Hepatocyte (in vitro differentiated cells): ENCODE results near the gene AIFM1. TPM values are rescaled to one million over a fixed set of nuclear protein-coding genes. Genes with fewer than 3 reads are reported as not detected.

Experiments
- DNase-seq: peaks from one replicate; pipeline ENCODE4 v3.0.0-alpha.2; 2016; ENCODE audit warnings: low spot score
- H2AFZ ChIP-seq: fragments of 200-600 bp; sonication (generic); 2 replicates; pipeline ENCODE4 v1.6.0; 2016; ENCODE audit warnings: antibody characterized with exemption, mild to moderate bottlenecking
- H3K27ac ChIP-seq: fragments of 200-600 bp; sonication (generic); 2 replicates; pipeline ENCODE4 v1.5.1; 2016; ENCODE audit warnings: mild to moderate bottlenecking
- H3K27me3 ChIP-seq: fragments of 200-600 bp; sonication (generic); 2 replicates; pipeline ENCODE4 v1.6.1; 2016
- H3K36me3 ChIP-seq: fragments of 200-600 bp; sonication (generic); replicated peaks from 2 replicates; pipeline ENCODE4 v1.5.1; 2016; ENCODE audit warnings: low read depth; ENCODE audit not compliant: insufficient read depth
- H3K4me1 ChIP-seq: fragments of 200-600 bp; sonication (generic); 2 replicates; pipeline ENCODE4 v1.5.1; 2016; ENCODE audit warnings: mild to moderate bottlenecking, moderate library complexity; ENCODE audit not compliant: insufficient read depth
- H3K4me2 ChIP-seq: fragments of 200-600 bp; sonication (generic); 2 replicates; pipeline ENCODE4 v1.6.0; 2016
- H3K4me3 ChIP-seq: fragments of 200-600 bp; sonication (generic); 2 replicates; pipeline ENCODE4 v1.5.1; 2016; ENCODE audit warnings: mild to moderate bottlenecking
- H3K79me2 ChIP-seq: fragments of 200-600 bp; sonication (generic); 2 replicates; pipeline ENCODE4 v1.6.0; 2017; ENCODE audit warnings: mild to moderate bottlenecking
- H3K9me2 ChIP-seq: fragments of 200-600 bp; sonication (generic); replicated peaks from 2 replicates; pipeline ENCODE4 v1.6.0; 2017; ENCODE audit warnings: mild to moderate bottlenecking; ENCODE audit not compliant: insufficient read depth
- H3K9me3 ChIP-seq: fragments of 200-600 bp; sonication (generic); 2 replicates; pipeline ENCODE4 v1.5.1; 2016; ENCODE audit warnings: low read depth, mild to moderate bottlenecking
- H4K20me1 ChIP-seq: fragments of 200-600 bp; sonication (generic); 2 replicates; pipeline ENCODE4 v1.6.0; 2016; ENCODE audit warnings: mild to moderate bottlenecking; ENCODE audit not compliant: insufficient read depth, poor library complexity, severe bottlenecking
- EZH2 ChIP-seq: fragments of 200-600 bp; sonication (generic); IDR thresholded peaks from 2 replicates; pipeline ENCODE4 v1.6.1; 2016; ENCODE audit warnings: antibody characterized with exemption, mild to moderate bottlenecking, borderline replicate concordance
- EZH2phosphoT487 ChIP-seq: fragments of 200-600 bp; sonication (generic); IDR thresholded peaks from one replicate; pipeline ENCODE4 v1.6.1; 2018; ENCODE audit warnings: antibody characterized with exemption, mild to moderate bottlenecking, low read depth, moderate library complexity; ENCODE audit not compliant: unreplicated experiment, severe bottlenecking
- WGBS: methylation state at CpG from one replicate; pipeline ENCODE4 v1.1.6; 2016; ENCODE audit warnings: low lambda C conversion rate; ENCODE audit errors: missing lambda C conversion rate; 5-methylcytosine and 5-hydroxymethylcytosine counted together
- polyA plus RNA-seq: library from polyadenylated mRNA; unstranded; fragments of >200 nt; fragmentation: Nextera tagmentation; extraction: Ambion mirVana; gene quantifications from 2 replicates; pipeline ENCODE4 v1.2.1, GENCODE V29; 2016
- total RNA-seq: library from RNA; depleted of rRNA; stranded (reverse); fragments of >200 nt; gene quantifications from 2 replicates; pipeline ENCODE4 v1.2.3, GENCODE V29; 2014
- TF ChIP-seq, protein P1 (sequence below): fragments of 200-600 bp; sonication (generic); IDR thresholded peaks from 2 replicates; pipeline ENCODE4 v1.5.1; 2016; ENCODE audit warnings: antibody characterized with exemption, mild to moderate bottlenecking; ENCODE audit not compliant: poor library complexity

The AIFM1 gene
- 54.9 and 60.0 TPM in 2 replicates for total RNA-seq
- 65.2 and 70.8 TPM in 2 replicates for polyA plus RNA-seq

DNA sequence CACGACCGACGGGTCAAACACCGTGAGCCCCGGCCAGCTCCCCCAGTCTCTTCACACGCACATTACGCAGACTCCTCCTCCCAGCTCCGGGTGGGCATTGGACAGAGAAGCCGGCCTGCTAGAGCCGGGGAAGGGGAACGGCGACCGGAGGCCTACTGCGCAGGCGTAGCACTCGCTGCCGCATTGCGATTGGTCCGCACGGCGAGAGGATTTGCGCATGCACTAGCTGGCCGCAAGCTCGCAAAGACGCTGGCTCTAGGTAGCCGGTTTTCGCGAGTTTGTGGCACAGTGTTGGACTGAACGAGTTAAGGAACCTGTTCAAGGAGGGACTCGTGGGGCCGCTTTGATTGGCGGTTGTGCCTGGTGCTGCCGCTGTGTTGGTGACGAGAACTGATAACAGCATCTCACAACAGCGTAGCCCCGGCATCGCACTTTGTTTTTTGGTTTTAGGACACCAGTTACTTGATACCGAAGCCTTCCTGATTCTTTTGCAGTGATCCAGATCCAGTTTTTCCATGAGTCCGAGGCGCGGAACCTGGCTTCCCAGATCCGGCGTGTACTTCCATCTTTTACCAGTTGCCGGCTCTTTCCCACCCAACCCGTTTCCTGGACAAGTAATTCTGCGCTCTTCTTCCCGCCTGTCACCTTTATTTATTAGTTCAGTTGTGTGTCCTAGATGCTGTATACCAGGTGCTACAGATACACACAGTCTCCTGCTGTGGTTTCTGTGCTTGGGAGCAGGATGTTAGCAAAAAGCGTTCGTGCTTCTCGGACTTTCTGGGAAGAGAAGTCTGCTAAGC is at the start of gene AIFM1:
Gene AIFM1, minus strand, starts transcription at position 139 of the 800 bp plus-strand sequence. CDS start 185 bp downstream, outside the sequence.
- peaks cover 8% of the 10 kb centered on the region for H3K4me1 ChIP-seq
- TF ChIP-seq EZH2 (no peak), EZH2phosphoT487 (no peak)
- TF ChIP-seq, protein P1, sequence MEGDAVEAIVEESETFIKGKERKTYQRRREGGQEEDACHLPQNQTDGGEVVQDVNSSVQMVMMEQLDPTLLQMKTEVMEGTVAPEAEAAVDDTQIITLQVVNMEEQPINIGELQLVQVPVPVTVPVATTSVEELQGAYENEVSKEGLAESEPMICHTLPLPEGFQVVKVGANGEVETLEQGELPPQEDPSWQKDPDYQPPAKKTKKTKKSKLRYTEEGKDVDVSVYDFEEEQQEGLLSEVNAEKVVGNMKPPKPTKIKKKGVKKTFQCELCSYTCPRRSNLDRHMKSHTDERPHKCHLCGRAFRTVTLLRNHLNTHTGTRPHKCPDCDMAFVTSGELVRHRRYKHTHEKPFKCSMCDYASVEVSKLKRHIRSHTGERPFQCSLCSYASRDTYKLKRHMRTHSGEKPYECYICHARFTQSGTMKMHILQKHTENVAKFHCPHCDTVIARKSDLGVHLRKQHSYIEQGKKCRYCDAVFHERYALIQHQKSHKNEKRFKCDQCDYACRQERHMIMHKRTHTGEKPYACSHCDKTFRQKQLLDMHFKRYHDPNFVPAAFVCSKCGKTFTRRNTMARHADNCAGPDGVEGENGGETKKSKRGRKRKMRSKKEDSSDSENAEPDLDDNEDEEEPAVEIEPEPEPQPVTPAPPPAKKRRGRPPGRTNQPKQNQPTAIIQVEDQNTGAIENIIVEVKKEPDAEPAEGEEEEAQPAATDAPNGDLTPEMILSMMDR: no peak
- no peaks in the 10 kb centered on the region for H3K27me3 ChIP-seq
- peak within 1 kb of the TSS; percentile 57 for H2AFZ ChIP-seq
- peak within 1 kb of the TSS; percentile 47 for H3K4me3 ChIP-seq
- H3K9me3 ChIP-seq: no peaks in the 10 kb centered on the region
- DNase-seq: peak; percentile 94
- peak within 1 kb of the TSS; percentile 96 for H3K27ac ChIP-seq
- WGBS: 43% methylated on average over 50 of the region's 50 CpGs
- peak within 1 kb of the TSS; percentile 82 for H3K4me2 ChIP-seq
- H4K20me1 ChIP-seq: no peaks in the 10 kb centered on the region
- H3K79me2 ChIP-seq: peaks cover 29% of the 10 kb centered on the region
- no peaks in the 10 kb centered on the region for H3K36me3 ChIP-seq
- no peaks in the 10 kb centered on the region for H3K9me2 ChIP-seq

DNA sequence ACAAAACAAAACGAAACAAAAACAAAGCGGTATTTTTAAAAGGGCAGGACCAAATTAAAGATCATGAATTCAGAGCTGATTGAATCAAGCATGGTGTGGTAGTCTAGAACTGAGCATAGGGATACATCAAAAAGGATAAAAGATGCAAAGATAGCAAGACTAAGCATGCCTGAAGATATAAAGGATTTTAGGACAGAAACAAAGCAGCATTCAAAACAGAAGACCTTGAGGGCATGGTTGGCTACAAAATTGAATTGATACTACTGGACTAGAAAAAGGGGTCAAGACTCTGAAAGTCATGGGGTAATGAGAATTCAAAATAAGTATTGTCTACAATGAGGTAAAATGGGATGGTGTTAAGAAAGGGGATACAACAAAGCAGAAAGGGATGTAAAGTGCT is 47.7 kb upstream of the AIFM1 start:
- Histone ChIP-seq H3K79me2 (no peaks in the 10 kb centered on the region), H3K27ac (no peak overlapping the region), H3K4me2 (no peak overlapping the region), H3K27me3 (no peaks in the 10 kb centered on the region), H3K9me2 (no peaks in the 10 kb centered on the region), H3K4me1 (no peaks in the 10 kb centered on the region), H4K20me1 (no peaks in the 10 kb centered on the region), H2AFZ (no peak overlapping the region), H3K4me3 (no peak overlapping the region), H3K36me3 (no peaks in the 10 kb centered on the region), H3K9me3 (no peaks in the 10 kb centered on the region)
- TF ChIP-seq EZH2 (no peak), EZH2phosphoT487 (no peak)
- TF ChIP-seq, protein P1: no peak
- no peak for DNase-seq
- WGBS: 80% methylated on average over 2 of the region's 2 CpGs

DNA sequence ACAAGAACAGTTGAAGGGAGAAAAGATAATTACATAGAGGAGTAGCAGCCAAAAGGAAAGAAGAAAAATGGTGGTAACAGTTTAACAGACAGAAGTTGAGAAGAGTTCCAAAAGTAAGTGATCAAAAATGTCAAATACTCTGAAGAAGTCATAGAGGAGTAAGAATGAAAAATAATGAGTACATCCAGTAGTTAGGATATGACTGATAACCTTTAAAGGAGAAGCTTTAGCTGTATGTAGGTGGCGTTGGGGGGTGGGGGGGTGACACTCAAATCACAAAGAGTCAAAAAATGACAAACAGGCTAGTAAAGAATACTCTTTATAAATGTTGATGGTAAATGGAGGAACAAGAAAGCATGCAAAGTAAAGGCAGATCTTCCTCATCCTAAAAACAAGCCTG is 46.7 kb upstream of the AIFM1 start:
- no peak overlapping the region for H3K4me2 ChIP-seq
- H3K27me3 ChIP-seq: no peaks in the 10 kb centered on the region
- H3K79me2 ChIP-seq: no peaks in the 10 kb centered on the region
- no peak for DNase-seq
- H3K4me3 ChIP-seq: no peak overlapping the region
- 60% methylated on average over 1 of the region's 1 CpG for WGBS
- H3K36me3 ChIP-seq: no peaks in the 10 kb centered on the region
- H3K27ac ChIP-seq: no peak overlapping the region
- no peaks in the 10 kb centered on the region for H4K20me1 ChIP-seq
- H3K4me1 ChIP-seq: no peaks in the 10 kb centered on the region
- no peak overlapping the region for H2AFZ ChIP-seq
- H3K9me2 ChIP-seq: no peaks in the 10 kb centered on the region
- H3K9me3 ChIP-seq: no peaks in the 10 kb centered on the region
- TF ChIP-seq EZH2 (no peak), EZH2phosphoT487 (no peak)
- TF ChIP-seq, protein P1: no peak
